Measurements from ENCODE around the gene CCNY. TPM values are rescaled to one million over a fixed set of nuclear protein-coding genes. Genes with fewer than 3 reads are reported as not detected.

CCNY gene
- total RNA-seq, 6 experiments from 2014 or later = 22.4 to 49.2 (median 41.4) TPM

DNA sequence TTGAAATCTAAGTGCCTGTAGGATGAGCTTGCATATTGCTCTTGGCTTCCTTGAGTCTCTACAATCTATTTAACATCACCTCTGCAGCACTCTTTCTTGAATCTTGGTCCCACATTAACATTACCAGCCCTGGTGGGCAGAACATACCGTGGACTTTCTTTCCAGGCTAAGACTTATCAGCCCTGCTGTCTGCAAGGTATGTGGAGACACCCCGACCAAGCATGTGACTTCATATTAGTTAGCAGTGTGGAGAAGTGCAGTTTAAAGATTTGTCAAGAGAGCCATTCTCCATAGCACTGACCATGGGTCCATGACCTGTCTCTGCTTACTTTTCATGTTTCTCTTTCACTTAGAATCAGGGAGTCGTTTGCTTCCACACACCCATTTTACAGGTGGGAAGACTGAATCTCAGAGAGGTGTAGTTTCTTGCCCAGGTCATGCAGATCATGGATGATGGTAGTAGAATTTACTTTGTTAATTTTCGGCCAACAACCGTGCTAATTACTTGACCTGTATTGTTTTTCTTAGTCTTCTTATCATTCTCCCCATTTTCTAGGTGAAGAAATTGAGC, 6.0 kb downstream of the CCNY start:
- H3K27ac ChIP-seq = no peak overlapping the region
- H3K4me3 ChIP-seq = no peak overlapping the region
- WGBS (ENCODE audit: insufficient coverage, low coverage, low lambda C conversion rate, missing lambda C conversion rate) = 87% methylated on average over 3 of the region's 5 CpGs
- intact Hi-C loops (cut with DNase I) = no loop called here
- no peaks in the 10 kb centered on the region for H3K9me3 ChIP-seq
- H3K4me1 ChIP-seq = peaks cover 0 to 34% (median 13%) of the 10 kb centered on the region in 4 donors
- no peak for DNase-seq
- ATAC-seq = no peak
- no peaks in the 10 kb centered on the region for H3K36me3 ChIP-seq
- TF ChIP-seq, protein P1, sequence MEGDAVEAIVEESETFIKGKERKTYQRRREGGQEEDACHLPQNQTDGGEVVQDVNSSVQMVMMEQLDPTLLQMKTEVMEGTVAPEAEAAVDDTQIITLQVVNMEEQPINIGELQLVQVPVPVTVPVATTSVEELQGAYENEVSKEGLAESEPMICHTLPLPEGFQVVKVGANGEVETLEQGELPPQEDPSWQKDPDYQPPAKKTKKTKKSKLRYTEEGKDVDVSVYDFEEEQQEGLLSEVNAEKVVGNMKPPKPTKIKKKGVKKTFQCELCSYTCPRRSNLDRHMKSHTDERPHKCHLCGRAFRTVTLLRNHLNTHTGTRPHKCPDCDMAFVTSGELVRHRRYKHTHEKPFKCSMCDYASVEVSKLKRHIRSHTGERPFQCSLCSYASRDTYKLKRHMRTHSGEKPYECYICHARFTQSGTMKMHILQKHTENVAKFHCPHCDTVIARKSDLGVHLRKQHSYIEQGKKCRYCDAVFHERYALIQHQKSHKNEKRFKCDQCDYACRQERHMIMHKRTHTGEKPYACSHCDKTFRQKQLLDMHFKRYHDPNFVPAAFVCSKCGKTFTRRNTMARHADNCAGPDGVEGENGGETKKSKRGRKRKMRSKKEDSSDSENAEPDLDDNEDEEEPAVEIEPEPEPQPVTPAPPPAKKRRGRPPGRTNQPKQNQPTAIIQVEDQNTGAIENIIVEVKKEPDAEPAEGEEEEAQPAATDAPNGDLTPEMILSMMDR (IDR thresholded peaks at IDR 0.05) = no peak
- no peak for TF ChIP-seq POLR2A (IDR thresholded peaks at IDR 0.05)
- H3K27me3 ChIP-seq = no peaks in the 10 kb centered on the region

- Histone ChIP-seq H3K4me1 (peaks cover 0 to 34% (median 15%) of the 10 kb centered on the region in 4 donors), H3K27ac (no peak overlapping the region), H3K9me3 (no peaks in the 10 kb centered on the region), H3K4me3 (no peak overlapping the region), H3K36me3 (no peaks in the 10 kb centered on the region), H3K27me3 (no peaks in the 10 kb centered on the region)
- intact Hi-C loops (cut with DNase I) = no loop called here
- no peak for DNase-seq
- TF ChIP-seq, protein P1 (IDR thresholded peaks at IDR 0.05) = no peak
- no peak for TF ChIP-seq POLR2A (IDR thresholded peaks at IDR 0.05)
- ATAC-seq = no peak
Measured at GRCh38 chr10:35343739-35344138, 7.4 kb downstream of the CCNY start.

DNA sequence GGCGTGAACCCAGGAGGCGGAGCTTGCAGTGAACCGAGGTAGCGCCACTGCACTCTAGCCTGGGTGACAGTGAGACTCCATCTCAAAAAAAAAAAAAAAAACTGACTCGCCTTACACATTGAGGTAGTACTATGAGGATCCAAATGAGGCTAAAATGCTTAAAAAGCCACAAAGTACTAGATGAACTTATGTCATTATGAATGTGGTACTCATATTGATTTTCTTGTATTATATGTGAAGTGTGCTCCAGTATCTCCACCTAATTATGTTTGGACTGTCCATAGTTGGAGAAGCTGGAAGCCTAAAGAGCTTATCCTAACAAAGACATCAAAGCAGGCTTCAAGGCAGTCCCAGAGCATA, 9.1 kb downstream of the CCNY start:
- no peak overlapping the region for H3K4me3 ChIP-seq
- intact Hi-C loops (cut with DNase I) = no loop called here
- ATAC-seq (no peak), DNase-seq (no peak)
- no peak overlapping the region for H3K27ac ChIP-seq
- H3K27me3 ChIP-seq = no peaks in the 10 kb centered on the region
- H3K9me3 ChIP-seq = no peaks in the 10 kb centered on the region
- H3K36me3 ChIP-seq = no peaks in the 10 kb centered on the region
- 97% methylated on average over 5 of the region's 5 CpGs for WGBS (ENCODE audit: insufficient coverage, low coverage, low lambda C conversion rate, missing lambda C conversion rate)
- no peak for TF ChIP-seq POLR2A (IDR thresholded peaks at IDR 0.05)
- TF ChIP-seq, protein P1 (IDR thresholded peaks at IDR 0.05) = no peak
- H3K4me1 ChIP-seq = peaks cover 0 to 49% (median 17%) of the 10 kb centered on the region in 4 donors

- peak overlapping the region in 1 of 3 donors; percentile 42 for H3K27ac ChIP-seq
- H3K27me3 ChIP-seq = no peaks in the 10 kb centered on the region
- peaks cover 0 to 58% (median 17%) of the 10 kb centered on the region in 4 donors for H3K4me1 ChIP-seq
- H3K4me3 ChIP-seq = no peak overlapping the region
- intact Hi-C loops (cut with DNase I) = no loop called here
- no peaks in the 10 kb centered on the region for H3K9me3 ChIP-seq
- ATAC-seq (peak; percentile 69 to 81 (median 76)), DNase-seq (peak in 1 of 3 donors; percentile 59)
- TF ChIP-seq, protein P1 (IDR thresholded peaks at IDR 0.05) = no peak
- no peak for TF ChIP-seq POLR2A (IDR thresholded peaks at IDR 0.05)
- no peaks in the 10 kb centered on the region for H3K36me3 ChIP-seq
Measured at GRCh38 chr10:35346248-35346647, 9.9 kb downstream of the CCNY start.

DNA sequence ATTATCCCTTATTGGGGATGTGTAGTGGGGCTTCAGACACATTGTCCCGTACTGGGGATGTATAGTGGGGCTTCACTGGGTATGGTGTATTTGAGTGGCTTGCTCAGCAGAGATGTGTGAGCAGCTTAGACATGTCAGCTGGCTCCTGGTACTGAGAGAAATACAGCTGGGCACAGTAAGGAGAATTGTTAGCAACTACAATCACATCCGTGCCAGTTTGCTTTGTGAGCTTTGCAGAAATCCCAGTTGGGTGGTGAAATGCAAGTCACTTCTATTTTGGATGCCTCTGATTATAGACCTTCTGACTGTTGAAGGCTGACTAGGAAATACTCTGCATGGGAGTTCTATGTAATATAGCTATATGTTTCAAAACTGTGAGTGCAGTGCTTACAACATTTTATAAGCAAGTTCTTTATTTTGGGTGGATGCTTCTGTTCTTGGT, 10.8 kb downstream of the CCNY start:
- H3K4me1 ChIP-seq = peaks cover 0 to 67% (median 19%) of the 10 kb centered on the region in 4 donors
- intact Hi-C loops (cut with DNase I) = no loop called here

More for the DNA sequence above, 10.8 kb downstream of the CCNY start:
- TF ChIP-seq, protein P1 (IDR thresholded peaks at IDR 0.05) = no peak
- TF ChIP-seq POLR2A (IDR thresholded peaks at IDR 0.05) = no peak
- H3K27ac ChIP-seq = peak overlapping the region in 1 of 3 donors; percentile 16
- H3K36me3 ChIP-seq = no peaks in the 10 kb centered on the region
- H3K4me3 ChIP-seq = no peak overlapping the region
- no peaks in the 10 kb centered on the region for H3K27me3 ChIP-seq
- peak in 2 of 4 donors; percentile 13 to 16 for ATAC-seq
- no peak for DNase-seq
- 0% methylated on average over 1 of the region's 2 CpGs for WGBS (ENCODE audit: insufficient coverage, low coverage, low lambda C conversion rate, missing lambda C conversion rate)
- no peaks in the 10 kb centered on the region for H3K9me3 ChIP-seq
